PFSK-1 (cell line): Measurements from ENCODE around the gene MEGF11.

ENCODE experiments used
- FOXP2 ChIP-seq: optimal IDR thresholded peaks from 2 replicates; pipeline ENCODE3; 2011; ENCODE audit warnings: borderline replicate concordance, control low read depth, inconsistent platforms; ENCODE audit not compliant: insufficient read depth; ENCODE audit errors: extremely low read length, extremely low read depth
- POLR2AphosphoS5 ChIP-seq: IDR thresholded peaks from 2 replicates; pipeline ENCODE4 v1.6.1; 2012; ENCODE audit warnings: low read depth, mild to moderate bottlenecking, control low read depth, low read length, moderate library complexity
- REST ChIP-seq, 2 experiments: IDR thresholded peaks; 2 replicates each; pipeline versions ENCODE4 v1.6.1 to v1.8.0; 2011 to 2012; ENCODE audit warnings: low read depth in 2 of 2, low read length in 2 of 2, control low read depth in 1 of 2, inconsistent platforms in 1 of 2, mild to moderate bottlenecking in 1 of 2, moderate library complexity in 1 of 2; ENCODE audit not compliant: insufficient read depth in 1 of 2
- SIN3A ChIP-seq: IDR thresholded peaks from 2 replicates; pipeline ENCODE4 v1.6.1; 2012; ENCODE audit warnings: mild to moderate bottlenecking, low read length, moderate library complexity, borderline replicate concordance; ENCODE audit not compliant: insufficient read depth
- TAF1 ChIP-seq: IDR thresholded peaks from 2 replicates; pipeline ENCODE4 v1.6.1; 2012; ENCODE audit warnings: low read length, control low read depth, borderline replicate concordance; ENCODE audit not compliant: insufficient read depth

The MEGF11 gene

GRCh38 chr15:66235866-66236265 is 17.7 kb downstream of the MEGF11 start:
- TF ChIP-seq FOXP2 (no peak), REST (IDR thresholded peaks at IDR 0.05; ENCODE audit: insufficient read depth in 1 of 2, low read depth in 2 of 2, low read length in 2 of 2) (no peak)

GRCh38 chr15:66234798-66235197 is 18.8 kb downstream of the MEGF11 start:
- TF ChIP-seq POLR2AphosphoS5 (no peak), TAF1 (no peak), FOXP2 (no peak), SIN3A (no peak), REST (IDR thresholded peaks at IDR 0.05; ENCODE audit: insufficient read depth in 1 of 2, low read depth in 2 of 2, low read length in 2 of 2) (no peak)

GRCh38 chr15:66233487-66234415 is 19.8 kb downstream of the MEGF11 start:
- TF ChIP-seq TAF1, result no peak
- TF ChIP-seq SIN3A, result no peak

- TF ChIP-seq REST (IDR thresholded peaks at IDR 0.05; ENCODE audit: insufficient read depth in 1 of 2, low read depth in 2 of 2, low read length in 2 of 2) (no peak), TAF1 (no peak), POLR2AphosphoS5 (no peak), FOXP2 (no peak)
These were observed 21.3 kb downstream of the MEGF11 start for GRCh38 chr15:66232267-66232625.

- no peak for TF ChIP-seq POLR2AphosphoS5
- TF ChIP-seq FOXP2, result no peak
- TF ChIP-seq REST (IDR thresholded peaks at IDR 0.05; ENCODE audit: insufficient read depth in 1 of 2, low read depth in 2 of 2, low read length in 2 of 2), result no peak
- no peak for TF ChIP-seq TAF1
- TF ChIP-seq SIN3A, result no peak
These were observed 21.9 kb downstream of the MEGF11 start for GRCh38 chr15:66231394-66232266.
